Colon (tissue), 2 donors: ENCODE measurements around the gene CYP3A5.
"Not testable (repeated sequence)": the region's sequence is repeated elsewhere in the genome, so short reads cannot be mapped to it uniquely, and the experiment has no call there.

ENCODE experiments used
- FAIRE-seq: peaks from 2 replicates; lab custom pipeline; 2012; peaks lifted over from hg19 to GRCh38; lab: Jason Lieb, UNC
- donor health status: control.
- donor health status: control.

Gene CYP3A5

GRCh38 chr7:99685871-99686608, 6.2 kb upstream of the CYP3A5 start:
- FAIRE-seq, result not testable (repeated sequence)

- no peak for FAIRE-seq
These were observed 5.4 kb upstream of the CYP3A5 start for GRCh38 chr7:99685129-99685758.

- FAIRE-seq, result no peak
These were observed 780 bp downstream of the CYP3A5 start for GRCh38 chr7:99679032-99679399.

GRCh38 chr7:99677648-99678045, 2.1 kb downstream of the CYP3A5 start:
- no peak for FAIRE-seq

- FAIRE-seq, result no peak
These were observed 2.7 kb downstream of the CYP3A5 start for GRCh38 chr7:99677013-99677647.

- FAIRE-seq, result no peak
These were observed 4.6 kb downstream of the CYP3A5 start for GRCh38 chr7:99674995-99675742.

GRCh38 chr7:99672573-99672972, 7.2 kb downstream of the CYP3A5 start:
- FAIRE-seq, result no peak

- no peak for FAIRE-seq
These were observed 10.0 kb downstream of the CYP3A5 start for GRCh38 chr7:99669782-99670181.

GRCh38 chr7:99668541-99668940, 11.3 kb downstream of the CYP3A5 start:
- FAIRE-seq, result no peak

- FAIRE-seq, result no peak
These were observed 12.6 kb downstream of the CYP3A5 start for GRCh38 chr7:99667179-99667578.

GRCh38 chr7:99666013-99666395, 13.8 kb downstream of the CYP3A5 start:
- FAIRE-seq, result no peak

- FAIRE-seq, result no peak
These were observed 14.3 kb downstream of the CYP3A5 start for GRCh38 chr7:99665312-99666012.

GRCh38 chr7:99657879-99658278, 21.9 kb downstream of the CYP3A5 start:
- FAIRE-seq, result not testable (repeated sequence)

GRCh38 chr7:99654626-99655025, 25.2 kb downstream of the CYP3A5 start:
- not testable (repeated sequence) for FAIRE-seq

GRCh38 chr7:99653754-99654153, 26.0 kb downstream of the CYP3A5 start:
- no peak for FAIRE-seq

GRCh38 chr7:99653269-99653668, 26.5 kb downstream of the CYP3A5 start:
- not testable (repeated sequence) for FAIRE-seq

GRCh38 chr7:99652671-99653070, 27.1 kb downstream of the CYP3A5 start:
- no peak for FAIRE-seq

GRCh38 chr7:99651290-99651689, 28.5 kb downstream of the CYP3A5 start:
- no peak for FAIRE-seq

GRCh38 chr7:99648843-99649242, 31.0 kb downstream of the CYP3A5 start:
- FAIRE-seq, result no peak

- FAIRE-seq, result no peak
These were observed 34.2 kb downstream of the CYP3A5 start for GRCh38 chr7:99645590-99645989.

- FAIRE-seq, result no peak
These were observed 35.4 kb downstream of the CYP3A5 start for GRCh38 chr7:99644431-99644830.

- no peak for FAIRE-seq
These were observed 36.3 kb downstream of the CYP3A5 start for GRCh38 chr7:99643464-99643863.
